ENCODE measurements around the gene HLA-A. TPM values are rescaled to one million over a fixed set of nuclear protein-coding genes. Genes with fewer than 3 reads are reported as not detected.

The HLA-A gene
- total and polyA plus RNA-seq, 7 donors: 279 to 2,938 (median 402) TPM

- intact Hi-C loops (cut with DNase I): loop anchor here (10.0 kb wide), 1 partner anchor 211 kb away; no protein-coding TSS in a partner anchor
- 72 to 76% methylated on average over 4 of the region's 4 CpGs for WGBS, 2 donors
- Histone ChIP-seq H3K27me3 (no peaks in the 10 kb centered on the region), H3K36me3 (no peaks in the 10 kb centered on the region), H3K4me3 (no peak overlapping the region), H3K27ac (no peak overlapping the region), H3K4me1 (peaks cover 0 to 13% (median 2%) of the 10 kb centered on the region in 4 donors), H3K9me3 (no peaks in the 10 kb centered on the region)
- no peak for DNase-seq
- TF ChIP-seq POLR2AphosphoS5 (IDR thresholded peaks at IDR 0.05) (no peak), POLR2A (IDR thresholded peaks at IDR 0.05) (no peak), CTCF (IDR thresholded peaks at IDR 0.05) (no peak), EP300 (IDR thresholded peaks at IDR 0.05) (no peak)
Measured at GRCh38 chr6:29945281-29945820, 3.0 kb downstream of the HLA-A start.

GRCh38 chr6:29946223-29947076 lies 4.1 kb downstream of the HLA-A start:
- TF ChIP-seq POLR2AphosphoS5 (IDR thresholded peaks at IDR 0.05) (no peak), POLR2A (IDR thresholded peaks at IDR 0.05) (no peak)
- Histone ChIP-seq H3K4me1 (peaks cover 0 to 13% (median 2%) of the 10 kb centered on the region in 4 donors), H3K27ac (no peak overlapping the region), H3K4me3 (no peak overlapping the region), H3K36me3 (no peaks in the 10 kb centered on the region), H3K27me3 (no peaks in the 10 kb centered on the region), H3K9me3 (no peaks in the 10 kb centered on the region)
- intact Hi-C loops (cut with DNase I): loop anchor here (10.0 kb wide), 1 partner anchor 212 kb away; no protein-coding TSS in a partner anchor
- no peak for DNase-seq
- 70 to 86% methylated on average over 6 of the region's 6 CpGs for WGBS, 2 donors

- 43 to 81% methylated on average over 3 of the region's 3 CpGs for WGBS, 2 donors
- intact Hi-C loops (cut with DNase I): loop anchor here (10.0 kb wide), 1 partner anchor 213 kb away; no protein-coding TSS in a partner anchor
- TF ChIP-seq EP300 (IDR thresholded peaks at IDR 0.05) (no peak), POLR2AphosphoS5 (IDR thresholded peaks at IDR 0.05) (no peak), CTCF (IDR thresholded peaks at IDR 0.05) (no peak), POLR2A (IDR thresholded peaks at IDR 0.05) (no peak)
- Histone ChIP-seq H3K27ac (no peak overlapping the region), H3K4me1 (peaks cover 0 to 13% (median 0%) of the 10 kb centered on the region in 4 donors), H3K9me3 (no peaks in the 10 kb centered on the region), H3K27me3 (no peaks in the 10 kb centered on the region), H3K36me3 (no peaks in the 10 kb centered on the region), H3K4me3 (no peak overlapping the region)
- DNase-seq: no peak
Measured at GRCh38 chr6:29947077-29947980, 5.0 kb downstream of the HLA-A start.

GRCh38 chr6:29948277-29948676 lies 5.9 kb downstream of the HLA-A start:
- Histone ChIP-seq H3K4me3 (no peak overlapping the region), H3K4me1 (peaks cover 0 to 23% (median 0%) of the 10 kb centered on the region in 4 donors), H3K9me3 (no peaks in the 10 kb centered on the region), H3K36me3 (no peaks in the 10 kb centered on the region), H3K27me3 (no peaks in the 10 kb centered on the region), H3K27ac (no peak overlapping the region)
- TF ChIP-seq POLR2AphosphoS5 (IDR thresholded peaks at IDR 0.05): no peak
- no peak for TF ChIP-seq CTCF (IDR thresholded peaks at IDR 0.05)
- WGBS, 2 donors: 86 to 95% methylated on average over 2 of the region's 2 CpGs
- DNase-seq: no peak
- intact Hi-C loops (cut with DNase I): loop anchor here (10.0 kb wide), 1 partner anchor 213 kb away; no protein-coding TSS in a partner anchor

All from sigmoid colon (tissue), 7 donors.